H1 (cell line): ENCODE data around the gene MAGI2. TPM values are rescaled to one million over a fixed set of nuclear protein-coding genes. Genes with fewer than 3 reads are reported as not detected.

Experiments
- CTCF ChIA-PET: fragments of 300-600 bp; sonication (Branson Sonifier 250); formaldehyde crosslinking; loops from one replicate; lab custom pipeline; 2021; ENCODE audit not compliant: partially characterized antibody; lab: Charles Lee
- POLR2A ChIA-PET: fragments of 300-600 bp; sonication (Branson Sonifier 250); formaldehyde crosslinking; loops from one replicate; lab custom pipeline; 2021; ENCODE audit warnings: inconsistent platforms; ENCODE audit not compliant: partially characterized antibody; lab: Charles Lee
- DNase-seq, 2 experiments: peaks; one replicate each; pipeline versions ENCODE4 v3.0.0 to v3.0.0-alpha.2; 2010 to 2022; ENCODE audit warnings: low spot score in 2 of 2, low read depth in 1 of 2, mixed read lengths in 1 of 2
- FAIRE-seq: peaks from 2 replicates; lab custom pipeline; 2011; peaks lifted over from hg19 to GRCh38; lab: Jason Lieb, UNC
- H2AFZ ChIP-seq: 2 replicates; pipeline ENCODE4 v1.8.1; 2012; ENCODE audit warnings: low read length, inconsistent platforms
- H2AK5ac ChIP-seq: 2 replicates; pipeline ENCODE4 v1.6.1; 2013; ENCODE audit warnings: low read depth, low read length
- H2BK120ac ChIP-seq: replicated peaks from 2 replicates; pipeline ENCODE3; 2013; ENCODE audit warnings: low read depth, low read length, inconsistent platforms
- H2BK12ac ChIP-seq: 2 replicates; pipeline ENCODE4 v1.6.1; 2013; ENCODE audit warnings: low read depth, low read length
- H2BK15ac ChIP-seq: 2 replicates; pipeline ENCODE4 v1.6.1; 2013; ENCODE audit warnings: low read length
- H2BK20ac ChIP-seq: 2 replicates; pipeline ENCODE4 v1.6.1; 2013; ENCODE audit warnings: low read length
- H2BK5ac ChIP-seq: 2 replicates; pipeline ENCODE4 v1.6.1; 2013; ENCODE audit warnings: low read depth, low read length
- H3K14ac ChIP-seq: 2 replicates; pipeline ENCODE4 v1.6.1; 2013; ENCODE audit warnings: inconsistent platforms; ENCODE audit not compliant: insufficient read length
- H3K18ac ChIP-seq: 2 replicates; pipeline ENCODE4 v1.6.1; 2013; ENCODE audit warnings: low read length; ENCODE audit errors: extremely low read depth
- H3K23ac ChIP-seq: 2 replicates; pipeline ENCODE4 v1.6.1; 2013; ENCODE audit warnings: inconsistent platforms; ENCODE audit not compliant: insufficient read length
- H3K23me2 ChIP-seq: 2 replicates; pipeline ENCODE4 v1.6.1; 2013; ENCODE audit warnings: low read depth, low read length
- H3K27ac ChIP-seq: 2 replicates; pipeline ENCODE4 v1.6.1; 2011; ENCODE audit warnings: low read depth, low read length, inconsistent platforms
- H3K27me3 ChIP-seq, 4 experiments: replicated peaks in 1 of 4; 1 replicate in 1 of 4; 2 replicates in 3 of 4; pipeline versions ENCODE4 v1.6.1 to v1.8.1; 2011 to 2013; ENCODE audit warnings: low read length in 3 of 4, mild to moderate bottlenecking in 3 of 4, inconsistent platforms in 2 of 4, mixed read lengths in 2 of 4, moderate library complexity in 1 of 4; ENCODE audit not compliant: control insufficient read depth in 3 of 4, insufficient read depth in 3 of 4; ENCODE audit errors: extremely low read depth in 1 of 4
- H3K36me3 ChIP-seq, 4 experiments: 2 replicates each; pipeline versions ENCODE4 v1.6.1 to v1.8.1; 2011 to 2013; ENCODE audit warnings: mild to moderate bottlenecking in 4 of 4, low read length in 3 of 4, moderate library complexity in 2 of 4, control low read depth in 1 of 4, inconsistent platforms in 1 of 4; ENCODE audit not compliant: insufficient read depth in 4 of 4, control insufficient read depth in 2 of 4
- H3K4ac ChIP-seq: replicated peaks from 2 replicates; pipeline ENCODE3; 2013; ENCODE audit warnings: low read length, low read depth, mixed read lengths, inconsistent platforms; ENCODE audit not compliant: insufficient read length
- H3K4me1 ChIP-seq, 4 experiments: replicated peaks in 1 of 4; 1 replicate in 1 of 4; 2 replicates in 3 of 4; pipeline versions ENCODE4 v1.6.1 to v1.8.1; 2011 to 2013; ENCODE audit warnings: low read length in 3 of 4, inconsistent platforms in 2 of 4, mixed read lengths in 1 of 4; ENCODE audit not compliant: insufficient read depth in 4 of 4, control insufficient read depth in 3 of 4
- H3K4me2 ChIP-seq, 2 experiments: 2 replicates each; pipeline versions ENCODE4 v1.6.1 to v1.8.1; 2011 to 2013; ENCODE audit warnings: low read depth in 2 of 2, low read length in 2 of 2, control low read depth in 1 of 2, inconsistent platforms in 1 of 2, mild to moderate bottlenecking in 1 of 2; ENCODE audit not compliant: insufficient read depth in 1 of 2
- H3K4me3 ChIP-seq, 4 experiments: fragments of 200-600, 300-600 bp in 1 of 4; sonication (generic), shearing (Covaris generic), sonication (Bioruptor Twin) in 1 of 4; 2 replicates each; pipeline versions ENCODE4 v1.5.1 to v1.8.1; 2011 to 2016; ENCODE audit warnings: low read length in 4 of 4, low read depth in 3 of 4, control low read depth in 2 of 4, inconsistent platforms in 2 of 4, mild to moderate bottlenecking in 2 of 4, mixed read lengths in 1 of 4, moderate library complexity in 1 of 4; ENCODE audit not compliant: insufficient read depth in 2 of 4; ENCODE audit errors: extremely low read depth in 1 of 4
- H3K56ac ChIP-seq: replicated peaks from 2 replicates; pipeline ENCODE3; 2013; ENCODE audit warnings: low read depth, mild to moderate bottlenecking, mixed read lengths, low read length, inconsistent platforms; ENCODE audit not compliant: insufficient read length
- H3K79me1 ChIP-seq: 2 replicates; pipeline ENCODE4 v1.6.1; 2013; ENCODE audit warnings: low read depth, low read length, control low read depth
- H3K79me2 ChIP-seq, 2 experiments: 2 replicates each; pipeline versions ENCODE4 v1.6.1 to v1.8.1; 2012 to 2013; ENCODE audit warnings: low read length in 2 of 2, mild to moderate bottlenecking in 2 of 2, inconsistent platforms in 1 of 2; ENCODE audit not compliant: insufficient read depth in 2 of 2, control insufficient read depth in 1 of 2
- H3K9ac ChIP-seq, 4 experiments: replicated peaks in 1 of 4; 1 replicate in 1 of 4; 2 replicates in 3 of 4; pipeline versions ENCODE4 v1.6.1 to v1.8.1; 2011 to 2013; ENCODE audit warnings: low read depth in 3 of 4, low read length in 3 of 4, control low read depth in 2 of 4, mild to moderate bottlenecking in 2 of 4, moderate library complexity in 2 of 4, inconsistent platforms in 1 of 4; ENCODE audit errors: extremely low read depth in 1 of 4
- H3K9me3 ChIP-seq, 2 experiments: 2 replicates each; pipeline versions ENCODE4 v1.6.1 to v1.8.1; 2012 to 2013; ENCODE audit warnings: mild to moderate bottlenecking in 2 of 2, moderate library complexity in 2 of 2, control low read depth in 1 of 2, inconsistent platforms in 1 of 2, low read depth in 1 of 2, low read length in 1 of 2, mixed read lengths in 1 of 2; ENCODE audit not compliant: insufficient read depth in 2 of 2
- H4K20me1 ChIP-seq, 2 experiments: replicated peaks in 1 of 2; 2 replicates each; pipeline versions ENCODE3 to v1.8.1; 2011 to 2013; ENCODE audit warnings: inconsistent platforms in 2 of 2, low read length in 2 of 2, mild to moderate bottlenecking in 1 of 2; ENCODE audit not compliant: insufficient read depth in 2 of 2, control insufficient read depth in 1 of 2
- H4K5ac ChIP-seq: 2 replicates; pipeline ENCODE4 v1.6.1; 2013; ENCODE audit warnings: low read length, low read depth, mixed read lengths, inconsistent platforms; ENCODE audit not compliant: insufficient read length
- H4K8ac ChIP-seq: 2 replicates; pipeline ENCODE4 v1.8.0; 2013; ENCODE audit warnings: mild to moderate bottlenecking, moderate library complexity, low read length, inconsistent platforms; ENCODE audit not compliant: insufficient read depth; ENCODE audit errors: extremely low read depth
- H4K91ac ChIP-seq: replicated peaks from 2 replicates; pipeline ENCODE3; 2013; ENCODE audit warnings: low read length, mixed read lengths, inconsistent platforms; ENCODE audit not compliant: insufficient read length
- FOSL1 ChIP-seq: IDR thresholded peaks from 2 replicates; pipeline ENCODE4 v1.6.1; 2011; ENCODE audit warnings: mild to moderate bottlenecking, low read depth, low read length, moderate library complexity; ENCODE audit not compliant: insufficient read depth
- JUND ChIP-seq: IDR thresholded peaks from 2 replicates; pipeline ENCODE4 v1.6.1; 2011; ENCODE audit warnings: mild to moderate bottlenecking, improper control_type of control experiment, low read length
- POLR2A ChIP-seq, 2 experiments: IDR thresholded peaks; 1 replicate in 1 of 2; 2 replicates in 1 of 2; pipeline ENCODE4 v1.6.1; 2011; ENCODE audit warnings: low read depth in 2 of 2, low read length in 2 of 2, mild to moderate bottlenecking in 2 of 2; ENCODE audit errors: control extremely low read depth in 1 of 2
- RFX5 ChIP-seq: IDR thresholded peaks from 2 replicates; pipeline ENCODE4 v1.6.1; 2011; ENCODE audit warnings: low read depth, low read length, improper control_type of control experiment, borderline replicate concordance
- SAP30 ChIP-seq: fragments of 300-600 bp; sonication (generic); IDR thresholded peaks from 2 replicates; pipeline ENCODE4 v1.7.1; 2012; ENCODE audit warnings: low read length, moderate library complexity, mild to moderate bottlenecking, inconsistent platforms; ENCODE audit not compliant: insufficient read depth, insufficient replicate concordance
- WGBS, 2 experiments: shearing (Covaris generic) in 1 of 2; methylation state at CpG; one replicate each; pipeline versions ENCODE4 v1.1.6 to v1.1.7; 2013 to 2015; ENCODE audit warnings: low lambda C conversion rate in 2 of 2, mixed read lengths in 2 of 2, inconsistent platforms in 1 of 2, low coverage in 1 of 2, missing lambda C conversion rate in 1 of 2; ENCODE audit not compliant: insufficient replicate concordance in 2 of 2, insufficient coverage in 1 of 2, insufficient read length in 1 of 2; ENCODE audit errors: extremely low coverage in 1 of 2, missing lambda C conversion rate in 1 of 2; 5-methylcytosine and 5-hydroxymethylcytosine counted together
- polyA plus RNA-seq, 7 experiments: library from polyadenylated mRNA; depleted of rRNA in 3 of 7; stranded (reverse) in 5 of 7; unstranded in 2 of 7; fragments of >200 nt in 5 of 7; fragments of 200-250 nt in 2 of 7; gene quantifications; 1 replicate in 5 of 7; 2 replicates in 1 of 7; 4 replicates in 1 of 7; pipeline versions ENCODE4 v1.2.1 to v1.2.3, GENCODE V29; 2011 to 2013; ENCODE audit warnings: missing spikeins in 2 of 7, mixed read lengths in 2 of 7
- total RNA-seq: library from RNA; stranded (reverse); fragmentation: NEBNext Ultra II Directional; extraction: Animal tissue kit (Norgen Biotek cat#: 25700); gene quantifications from 2 replicates; pipeline ENCODE4 v1.2.1, GENCODE V29; 2021
- TF ChIP-seq, protein P1 (sequence below): IDR thresholded peaks from 2 replicates; pipeline ENCODE4 v1.6.1; 2011; ENCODE audit warnings: low read depth, mild to moderate bottlenecking, low read length; ENCODE audit not compliant: insufficient read depth

Gene MAGI2
- total and polyA plus RNA-seq, 2 of the 8 experiments (the other 6 are each of a cell fraction or from before 2014, with no cell fraction given), result 6.0 to 27.3 TPM

DNA sequence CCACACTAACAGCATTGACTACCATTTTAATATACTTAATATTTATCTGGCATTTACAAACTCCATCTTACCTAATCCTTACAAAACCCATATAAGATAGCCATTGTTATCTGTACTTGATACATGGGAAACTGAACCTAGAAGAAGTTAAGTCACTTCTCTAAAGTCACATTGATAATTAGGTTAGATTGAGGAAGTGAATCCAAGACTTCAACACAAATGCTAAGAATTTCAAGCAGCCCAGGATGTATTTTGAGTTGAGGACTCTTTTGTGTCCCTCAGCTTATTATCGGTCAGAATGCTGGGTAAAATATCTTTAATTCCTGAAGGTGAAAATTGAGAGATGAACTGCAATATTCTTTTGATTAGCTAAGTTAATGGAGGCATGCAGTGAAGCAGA lies 1189.4 kb downstream of the MAGI2 start:
- Histone ChIP-seq H3K23me2 (no peaks in the 10 kb centered on the region), H4K5ac (no peak overlapping the region), H3K36me3 (no peaks in the 10 kb centered on the region; a peak in 1 of 8 replicates), H3K4ac (no peak overlapping the region), H3K14ac (no peak overlapping the region), H2BK12ac (no peak overlapping the region), H3K4me3 (no peak overlapping the region), H3K79me2 (no peaks in the 10 kb centered on the region), H3K23ac (no peak overlapping the region), H2BK20ac (no peak overlapping the region), H3K4me2 (no peak overlapping the region), H2BK120ac (no peak overlapping the region), H4K91ac (no peak overlapping the region), H3K4me1 (no peaks in the 10 kb centered on the region), H2AK5ac (no peak overlapping the region), H2BK5ac (no peak overlapping the region), H4K8ac (no peak overlapping the region), H3K9me3 (no peaks in the 10 kb centered on the region), H3K27me3 (no peaks in the 10 kb centered on the region), H3K9ac (no peak overlapping the region), H2AFZ (no peak overlapping the region), H3K79me1 (no peaks in the 10 kb centered on the region), H3K27ac (no peak overlapping the region), H3K56ac (no peak overlapping the region), H3K18ac (no peak overlapping the region), H4K20me1 (no peaks in the 10 kb centered on the region), H2BK15ac (no peak overlapping the region)
- WGBS, 2 experiments, result 96% methylated on average over 1 of the region's 1 CpG; no CpG with 5 or more reads in 1 of the 2 experiments
- DNase-seq (no peak), FAIRE-seq (no peak)
- TF ChIP-seq FOSL1 (no peak), POLR2A (IDR thresholded peaks at IDR 0.05; ENCODE audit: control extremely low read depth in 1 of 2, low read depth in 2 of 2, low read length in 2 of 2) (no peak), SAP30 (no peak), JUND (no peak), RFX5 (no peak)
- TF ChIP-seq, protein P1, sequence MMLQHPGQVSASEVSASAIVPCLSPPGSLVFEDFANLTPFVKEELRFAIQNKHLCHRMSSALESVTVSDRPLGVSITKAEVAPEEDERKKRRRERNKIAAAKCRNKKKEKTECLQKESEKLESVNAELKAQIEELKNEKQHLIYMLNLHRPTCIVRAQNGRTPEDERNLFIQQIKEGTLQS, result no peak
- POLR2A ChIA-PET, result interaction anchor here (0.7 kb wide), 1 partner anchor 240 kb away, joined by 3 read pairs; no protein-coding TSS in a partner anchor
- CTCF ChIA-PET, result interaction anchor here (1.4 to 1.6 kb wide), 3 partner anchors 11 to 136 kb away, joined by 3 to 4 read pairs (median 3); no protein-coding TSS in a partner anchor
